Measurements from ENCODE around the gene SLC25A18. TPM values are rescaled to one million over a fixed set of nuclear protein-coding genes. Genes with fewer than 3 reads are reported as not detected.

Gene SLC25A18
- total and polyA plus RNA-seq, 2 of the 8 experiments (the other 6 are each of a cell fraction or from before 2014, with no cell fraction given), result 2.8 to 2.9 TPM

- no peaks in the 10 kb centered on the region for H4K20me1 ChIP-seq (replicated peaks in 1 of 2; ENCODE audit: control insufficient read depth in 1 of 2, insufficient read depth in 2 of 2, low read length in 2 of 2)
- no peaks in the 10 kb centered on the region for H3K9me3 ChIP-seq (ENCODE audit: insufficient read depth in 2 of 2, low read depth in 1 of 2, low read length in 1 of 2)
- no peak overlapping the region for H3K23ac ChIP-seq (ENCODE audit: insufficient read length)
- no peak overlapping the region for H3K4ac ChIP-seq (replicated peaks; ENCODE audit: insufficient read length, low read depth, low read length)
- WGBS, 2 experiments (ENCODE audit: extremely low coverage in 1 of 2, insufficient coverage in 1 of 2, insufficient read length in 1 of 2, insufficient replicate concordance in 2 of 2, low coverage in 1 of 2, low lambda C conversion rate in 2 of 2, missing lambda C conversion rate in 1 of 2), result 88% methylated on average over 10 of the region's 10 CpGs; no CpG with 5 or more reads in 1 of the 2 experiments
- no peak overlapping the region for H2BK20ac ChIP-seq (ENCODE audit: low read length)
- H3K27me3 ChIP-seq (replicated peaks in 1 of 4; ENCODE audit: control insufficient read depth in 3 of 4, extremely low read depth in 1 of 4, insufficient read depth in 3 of 4, low read length in 3 of 4), result no peaks in the 10 kb centered on the region
- ChIA-PET CTCF (ENCODE audit: partially characterized antibody) (interaction anchor here (0.8 to 3.0 kb wide), 4 partner anchors 8 to 395 kb away, joined by 3 to 16 read pairs (median 4); no protein-coding TSS in a partner anchor), POLR2A (ENCODE audit: partially characterized antibody) (interaction anchor here (1.2 to 5.3 kb wide), 2 partner anchors 21 to 73 kb away, joined by 3 to 13 read pairs; no protein-coding TSS in a partner anchor)
- no peak overlapping the region for H4K8ac ChIP-seq (ENCODE audit: extremely low read depth, insufficient read depth, low read length)
- no peak for TF ChIP-seq EP300 (IDR thresholded peaks at IDR 0.05; ENCODE audit: borderline replicate concordance in 1 of 2, low read depth in 2 of 2, low read length in 2 of 2)
- no peak for TF ChIP-seq EZH2 (IDR thresholded peaks at IDR 0.05; ENCODE audit: low read depth, low read length, severe bottlenecking)
- no peak for TF ChIP-seq USF2 (IDR thresholded peaks at IDR 0.05; ENCODE audit: low read length)
- TF ChIP-seq GTF2F1 (IDR thresholded peaks at IDR 0.05; ENCODE audit: borderline replicate concordance, low read depth, low read length), result no peak
- no peak for TF ChIP-seq CREB1 (IDR thresholded peaks at IDR 0.05)
- TF ChIP-seq HDAC2 (IDR thresholded peaks at IDR 0.05; ENCODE audit: borderline replicate concordance in 1 of 2, low read depth in 2 of 2, low read length in 2 of 2), result no peak
- no peak for TF ChIP-seq FOSL1 (IDR thresholded peaks at IDR 0.05; ENCODE audit: insufficient read depth, low read depth, low read length)
- no peak for TF ChIP-seq EGR1 (IDR thresholded peaks at IDR 0.05; ENCODE audit: borderline replicate concordance, low read depth, low read length)
- no peak for TF ChIP-seq CTBP2 (IDR thresholded peaks at IDR 0.05; ENCODE audit: borderline replicate concordance, insufficient read depth, insufficient read length, low read length)
- no peak for TF ChIP-seq TEAD4 (IDR thresholded peaks at IDR 0.05; ENCODE audit: low read depth, low read length)
- no peak for TF ChIP-seq HDAC6 (IDR thresholded peaks at IDR 0.05; ENCODE audit: low read depth, low read length)
- no peak overlapping the region for H4K5ac ChIP-seq (ENCODE audit: insufficient read length, low read depth, low read length)
- no peaks in the 10 kb centered on the region for H3K23me2 ChIP-seq (ENCODE audit: low read depth, low read length)
- FAIRE-seq, result no peak
- no peak overlapping the region for H2BK5ac ChIP-seq (ENCODE audit: low read depth, low read length)
- H3K27ac ChIP-seq (ENCODE audit: low read depth, low read length), result no peak overlapping the region
- no peak overlapping the region for H3K9ac ChIP-seq (replicated peaks in 1 of 4; ENCODE audit: extremely low read depth in 1 of 4, low read depth in 3 of 4, low read length in 3 of 4)
- peaks cover 13 to 28% (median 21%) of the 10 kb centered on the region in 4 experiments; a peak in 6 of 7 replicates for H3K4me1 ChIP-seq (replicated peaks in 1 of 4; ENCODE audit: control insufficient read depth in 3 of 4, insufficient read depth in 4 of 4, low read length in 3 of 4)
- no peak overlapping the region for H2AK5ac ChIP-seq (ENCODE audit: low read depth, low read length)
- H3K56ac ChIP-seq (replicated peaks; ENCODE audit: insufficient read length, low read depth, low read length), result no peak overlapping the region
- H2BK15ac ChIP-seq (ENCODE audit: low read length), result no peak overlapping the region
- H4K91ac ChIP-seq (replicated peaks; ENCODE audit: insufficient read length, low read length), result no peak overlapping the region
- DNase-seq (ENCODE audit: low read depth in 1 of 2, low spot score in 2 of 2), result no peak
- no peak overlapping the region for H3K18ac ChIP-seq (ENCODE audit: extremely low read depth, low read length)
- no peak overlapping the region for H2BK120ac ChIP-seq (replicated peaks; ENCODE audit: low read depth, low read length)
- no peaks in the 10 kb centered on the region for H3K79me2 ChIP-seq (ENCODE audit: control insufficient read depth in 1 of 2, insufficient read depth in 2 of 2, low read length in 2 of 2)
- H3K14ac ChIP-seq (ENCODE audit: insufficient read length), result no peak overlapping the region
- no peak overlapping the region for H3K4me2 ChIP-seq (ENCODE audit: insufficient read depth in 1 of 2, low read depth in 2 of 2, low read length in 2 of 2)
- no peak overlapping the region for H2AFZ ChIP-seq (ENCODE audit: low read length)
- no peaks in the 10 kb centered on the region for H3K36me3 ChIP-seq (ENCODE audit: control insufficient read depth in 2 of 4, insufficient read depth in 4 of 4, low read length in 3 of 4)
- H2BK12ac ChIP-seq (ENCODE audit: low read depth, low read length), result no peak overlapping the region
- H3K4me3 ChIP-seq (ENCODE audit: extremely low read depth in 1 of 4, insufficient read depth in 2 of 4, low read depth in 3 of 4, low read length in 4 of 4), result no peak overlapping the region
- H3K79me1 ChIP-seq (ENCODE audit: low read depth, low read length), result no peaks in the 10 kb centered on the region
Measured at GRCh38 chr22:17566776-17567175, 3.5 kb downstream of the SLC25A18 start.
